SK-N-SH (cell line): ENCODE results near the gene COL4A6. TPM values are rescaled to one million over a fixed set of nuclear protein-coding genes. Genes with fewer than 3 reads are reported as not detected.

Experiments used
- CTCF ChIA-PET: fragments of 300-600, 350-600 bp; formaldehyde crosslinking; extraction: SDS; loops from one replicate; lab custom pipeline; 2021; lab: Yijun Ruan, JAX
- POLR2A ChIA-PET: fragments of 350-600 bp; sonication (Branson Sonifier 250); formaldehyde crosslinking; extraction: SDS; loops from one replicate; lab custom pipeline; 2020; ENCODE audit warnings: antibody characterized with exemption, inconsistent platforms; lab: Yijun Ruan, JAX
- DNase-seq: peaks from one replicate; pipeline ENCODE4 v3.0.0; 2012
- H2AFZ ChIP-seq: fragments of 200-600 bp; sonication (generic); 2 replicates; pipeline ENCODE4 v1.8.1; 2016; ENCODE audit warnings: antibody characterized with exemption, mild to moderate bottlenecking, low read depth
- H3F3A ChIP-seq: fragments of 200-600 bp; sonication (generic); replicated peaks from 2 replicates; pipeline ENCODE3; 2016; ENCODE audit warnings: antibody characterized with exemption, mild to moderate bottlenecking; ENCODE audit not compliant: insufficient read depth
- H3K27ac ChIP-seq, 2 experiments: fragments of 200-500 bp in 1 of 2; fragments of 200-600 bp in 1 of 2; sonication (Bioruptor generic) in 1 of 2; sonication (generic), shearing (Covaris generic) in 1 of 2; 2 replicates each; pipeline versions ENCODE4 v1.5.1 to v1.6.1; 2014 to 2016; ENCODE audit warnings: low read depth in 2 of 2, inconsistent platforms in 1 of 2, low read length in 1 of 2, mild to moderate bottlenecking in 1 of 2, mixed read lengths in 1 of 2
- H3K27me3 ChIP-seq: fragments of 200-600 bp; sonication (generic), shearing (Covaris generic); 2 replicates; pipeline ENCODE4 v1.6.1; 2016; ENCODE audit warnings: mixed run types; ENCODE audit not compliant: insufficient read depth
- H3K36me3 ChIP-seq, 2 experiments: fragments of 200-500 bp in 1 of 2; fragments of 200-600 bp in 1 of 2; sonication (Bioruptor generic) in 1 of 2; sonication (generic) in 1 of 2; replicated peaks in 1 of 2; 2 replicates each; pipeline versions ENCODE3 to v1.5.1; 2014 to 2016; ENCODE audit warnings: low read length in 1 of 2, mild to moderate bottlenecking in 1 of 2; ENCODE audit not compliant: insufficient read depth in 2 of 2, control insufficient read depth in 1 of 2
- H3K4me1 ChIP-seq, 2 experiments: fragments of 200-500 bp in 1 of 2; fragments of 200-600 bp in 1 of 2; sonication (Bioruptor generic) in 1 of 2; sonication (generic), shearing (Covaris generic) in 1 of 2; 2 replicates each; pipeline versions ENCODE4 v1.5.1 to v1.6.1; 2014 to 2016; ENCODE audit warnings: low read depth in 1 of 2, low read length in 1 of 2, mixed run types in 1 of 2; ENCODE audit not compliant: insufficient read depth in 2 of 2, control insufficient read depth in 1 of 2
- H3K4me2 ChIP-seq: fragments of 200-600 bp; sonication (generic), shearing (Covaris generic); 2 replicates; pipeline ENCODE4 v1.6.1; 2017; ENCODE audit warnings: mixed run types
- H3K4me3 ChIP-seq, 2 experiments: fragments of 200-500 bp in 1 of 2; fragments of 200-600 bp in 1 of 2; sonication (Bioruptor generic) in 1 of 2; sonication (generic), shearing (Covaris generic) in 1 of 2; 2 replicates each; pipeline versions ENCODE4 v1.5.1 to v1.8.1; 2014 to 2016; ENCODE audit warnings: low read depth in 2 of 2, inconsistent platforms in 1 of 2, low read length in 1 of 2, mild to moderate bottlenecking in 1 of 2, mixed read lengths in 1 of 2, moderate library complexity in 1 of 2
- H3K79me2 ChIP-seq: fragments of 200-600 bp; sonication (generic); 2 replicates; pipeline ENCODE4 v1.8.1; 2017; ENCODE audit warnings: mild to moderate bottlenecking; ENCODE audit not compliant: insufficient read depth
- H3K9ac ChIP-seq: fragments of 200-600 bp; sonication (generic); 2 replicates; pipeline ENCODE4 v1.6.1; 2017; ENCODE audit warnings: mixed run types
- H3K9me2 ChIP-seq: fragments of 200-600 bp; sonication (generic); 2 replicates; pipeline ENCODE4 v1.6.1; 2017; ENCODE audit warnings: mixed run types
- H3K9me3 ChIP-seq: fragments of 200-600 bp; sonication (generic); 2 replicates; pipeline ENCODE4 v1.6.1; 2017; ENCODE audit warnings: mixed run types, mild to moderate bottlenecking, moderate library complexity
- H4K20me1 ChIP-seq: fragments of 200-600 bp; sonication (generic); 2 replicates; pipeline ENCODE4 v1.6.1; 2017; ENCODE audit warnings: mild to moderate bottlenecking, mixed run types; ENCODE audit not compliant: insufficient read depth
- ELF1 ChIP-seq: IDR thresholded peaks from 2 replicates; pipeline ENCODE4 v1.4.0; 2012
- EP300 ChIP-seq, 2 experiments: IDR thresholded peaks; 2 replicates each; pipeline versions ENCODE4 v1.4.0 to v1.6.1; 2012; ENCODE audit warnings: borderline replicate concordance in 1 of 2, low read depth in 1 of 2, low read length in 1 of 2
- FOSL2 ChIP-seq: IDR thresholded peaks from 2 replicates; pipeline ENCODE4 v1.4.0; 2012; ENCODE audit warnings: low read depth, mild to moderate bottlenecking, moderate library complexity, borderline replicate concordance
- FOXJ3 ChIP-seq: sonication (generic); formaldehyde crosslinking; IDR thresholded peaks from 2 replicates; pipeline ENCODE4 v1.5.1; 2020; ENCODE audit warnings: mild to moderate bottlenecking, missing genetic modification reagents
- GABPA ChIP-seq: IDR thresholded peaks from 2 replicates; pipeline ENCODE4 v1.4.0; 2012; ENCODE audit warnings: low read depth, mild to moderate bottlenecking
- GATA2 ChIP-seq: sonication (generic); formaldehyde crosslinking; IDR thresholded peaks from 2 replicates; pipeline ENCODE4 v1.5.0; 2020; ENCODE audit warnings: mild to moderate bottlenecking, missing genetic modification reagents
- MXI1 ChIP-seq: IDR thresholded peaks from 2 replicates; pipeline ENCODE4 v1.6.1; 2012; ENCODE audit warnings: mild to moderate bottlenecking, low read depth, low read length, improper control_type of control experiment
- NRF1 ChIP-seq: IDR thresholded peaks from 2 replicates; pipeline ENCODE4 v1.6.1; 2012; ENCODE audit warnings: low read depth, mild to moderate bottlenecking, low read length
- POLR2AphosphoS5 ChIP-seq: IDR thresholded peaks from 2 replicates; pipeline ENCODE4 v1.6.1; 2012; ENCODE audit warnings: low read depth, low read length
- RCOR1 ChIP-seq: fragments of 150-350 bp; IDR thresholded peaks from 2 replicates; pipeline ENCODE4 v1.6.1; 2017; ENCODE audit warnings: antibody characterized with exemption, low read length
- RXRA ChIP-seq: IDR thresholded peaks from 2 replicates; pipeline ENCODE4 v1.4.0; 2012; ENCODE audit warnings: low read depth, mild to moderate bottlenecking, borderline replicate concordance
- SIN3A ChIP-seq: IDR thresholded peaks from 2 replicates; pipeline ENCODE4 v1.6.1; 2012; ENCODE audit warnings: low read depth, mild to moderate bottlenecking, low read length, moderate library complexity, borderline replicate concordance
- SMC3 ChIP-seq: IDR thresholded peaks from 2 replicates; pipeline ENCODE4 v1.6.1; 2012; ENCODE audit warnings: low read depth, low read length, improper control_type of control experiment
- TEAD4 ChIP-seq: IDR thresholded peaks from 2 replicates; pipeline ENCODE4 v1.4.0; 2012; ENCODE audit warnings: mild to moderate bottlenecking, borderline replicate concordance; ENCODE audit not compliant: insufficient read depth
- ZBTB33 ChIP-seq: IDR thresholded peaks from 2 replicates; pipeline ENCODE4 v1.4.0; 2012; ENCODE audit warnings: low read depth, borderline replicate concordance
- WGBS: methylation state at CpG from one replicate; pipeline ENCODE4 v1.1.6; 2017; ENCODE audit warnings: low lambda C conversion rate; 5-methylcytosine and 5-hydroxymethylcytosine counted together
- polyA plus RNA-seq, 3 experiments: library from polyadenylated mRNA; depleted of rRNA; stranded (reverse); fragments of >200 nt; gene quantifications; 2 replicates each; pipeline ENCODE4 v1.2.3, GENCODE V29; 2012
- TF ChIP-seq, protein P1 (sequence below): IDR thresholded peaks from 2 replicates; pipeline ENCODE4 v1.6.1; 2012; ENCODE audit warnings: mild to moderate bottlenecking, low read depth, low read length, moderate library complexity
- TF ChIP-seq, protein P2 (sequence below): fragments of 200-600 bp; sonication (generic); IDR thresholded peaks from 2 replicates; pipeline ENCODE4 v1.6.1; 2017; ENCODE audit warnings: antibody characterized with exemption, mild to moderate bottlenecking, moderate library complexity
- TF ChIP-seq, protein P3 (sequence below): IDR thresholded peaks from 2 replicates; pipeline ENCODE4; 2012

COL4A6 gene
- polyA plus RNA-seq, 1 of the 3 experiments (the other 2 are of a cell fraction) = not detected

DNA sequence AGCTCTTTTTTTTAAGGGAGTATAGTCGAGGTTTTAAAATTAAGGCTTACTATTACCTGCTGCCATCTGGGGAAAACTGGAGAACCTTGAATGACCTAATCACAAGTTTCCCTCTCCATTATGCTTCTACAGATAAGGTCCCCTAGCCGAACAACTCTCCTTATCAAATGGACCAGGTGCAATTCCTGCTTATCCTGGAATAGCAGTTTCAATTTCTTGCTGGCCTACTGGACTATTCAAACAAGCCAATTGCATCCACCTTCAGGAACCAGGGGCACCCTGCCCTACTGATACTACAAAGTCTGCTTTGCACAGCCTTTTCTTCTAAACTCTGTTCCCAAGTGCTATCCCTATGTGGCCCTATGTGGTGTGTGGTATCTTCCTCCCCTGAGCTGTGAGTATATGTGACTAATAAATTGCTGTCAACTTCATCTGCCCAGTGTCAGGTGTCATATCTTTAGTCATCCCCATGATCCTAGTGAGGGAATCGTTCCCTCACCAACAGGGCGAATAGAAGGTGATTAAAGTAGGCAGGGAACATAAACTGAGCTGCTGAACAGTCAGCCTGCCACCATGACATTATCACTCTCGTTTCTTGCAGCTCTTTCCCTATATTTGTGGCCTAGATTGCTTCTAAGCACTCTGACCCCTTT lies 218.1 kb downstream of the COL4A6 start (continued):
- no peak for TF ChIP-seq EP300 (IDR thresholded peaks at IDR 0.05; ENCODE audit: borderline replicate concordance in 1 of 2, low read depth in 1 of 2, low read length in 1 of 2)

- no peaks in the 10 kb centered on the region for H4K20me1 ChIP-seq
- H3K4me2 ChIP-seq = no peak overlapping the region
- H3K9ac ChIP-seq = no peak overlapping the region
- H3K9me2 ChIP-seq = no peaks in the 10 kb centered on the region
- POLR2A ChIA-PET = no interaction called here
- no peak overlapping the region for H3K4me3 ChIP-seq
- peaks cover 29% of the 10 kb centered on the region; the same call in 1 of the 2 replicates for H3K27me3 ChIP-seq
- no peaks in the 10 kb centered on the region for H3K36me3 ChIP-seq
- no peaks in the 10 kb centered on the region for H3K79me2 ChIP-seq
- H3K9me3 ChIP-seq = no peaks in the 10 kb centered on the region
- TF ChIP-seq TEAD4 (no peak), ELF1 (no peak), SMC3 (no peak), NRF1 (no peak), RCOR1 (no peak), SIN3A (no peak), ZBTB33 (no peak), GABPA (no peak), FOSL2 (no peak), RXRA (no peak), GATA2 (CRISPR knock-in tag) (no peak), MXI1 (no peak), POLR2AphosphoS5 (no peak), FOXJ3 (CRISPR knock-in tag) (no peak)
- TF ChIP-seq, protein P1, sequence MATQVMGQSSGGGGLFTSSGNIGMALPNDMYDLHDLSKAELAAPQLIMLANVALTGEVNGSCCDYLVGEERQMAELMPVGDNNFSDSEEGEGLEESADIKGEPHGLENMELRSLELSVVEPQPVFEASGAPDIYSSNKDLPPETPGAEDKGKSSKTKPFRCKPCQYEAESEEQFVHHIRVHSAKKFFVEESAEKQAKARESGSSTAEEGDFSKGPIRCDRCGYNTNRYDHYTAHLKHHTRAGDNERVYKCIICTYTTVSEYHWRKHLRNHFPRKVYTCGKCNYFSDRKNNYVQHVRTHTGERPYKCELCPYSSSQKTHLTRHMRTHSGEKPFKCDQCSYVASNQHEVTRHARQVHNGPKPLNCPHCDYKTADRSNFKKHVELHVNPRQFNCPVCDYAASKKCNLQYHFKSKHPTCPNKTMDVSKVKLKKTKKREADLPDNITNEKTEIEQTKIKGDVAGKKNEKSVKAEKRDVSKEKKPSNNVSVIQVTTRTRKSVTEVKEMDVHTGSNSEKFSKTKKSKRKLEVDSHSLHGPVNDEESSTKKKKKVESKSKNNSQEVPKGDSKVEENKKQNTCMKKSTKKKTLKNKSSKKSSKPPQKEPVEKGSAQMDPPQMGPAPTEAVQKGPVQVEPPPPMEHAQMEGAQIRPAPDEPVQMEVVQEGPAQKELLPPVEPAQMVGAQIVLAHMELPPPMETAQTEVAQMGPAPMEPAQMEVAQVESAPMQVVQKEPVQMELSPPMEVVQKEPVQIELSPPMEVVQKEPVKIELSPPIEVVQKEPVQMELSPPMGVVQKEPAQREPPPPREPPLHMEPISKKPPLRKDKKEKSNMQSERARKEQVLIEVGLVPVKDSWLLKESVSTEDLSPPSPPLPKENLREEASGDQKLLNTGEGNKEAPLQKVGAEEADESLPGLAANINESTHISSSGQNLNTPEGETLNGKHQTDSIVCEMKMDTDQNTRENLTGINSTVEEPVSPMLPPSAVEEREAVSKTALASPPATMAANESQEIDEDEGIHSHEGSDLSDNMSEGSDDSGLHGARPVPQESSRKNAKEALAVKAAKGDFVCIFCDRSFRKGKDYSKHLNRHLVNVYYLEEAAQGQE = no peak
- TF ChIP-seq, protein P2, sequence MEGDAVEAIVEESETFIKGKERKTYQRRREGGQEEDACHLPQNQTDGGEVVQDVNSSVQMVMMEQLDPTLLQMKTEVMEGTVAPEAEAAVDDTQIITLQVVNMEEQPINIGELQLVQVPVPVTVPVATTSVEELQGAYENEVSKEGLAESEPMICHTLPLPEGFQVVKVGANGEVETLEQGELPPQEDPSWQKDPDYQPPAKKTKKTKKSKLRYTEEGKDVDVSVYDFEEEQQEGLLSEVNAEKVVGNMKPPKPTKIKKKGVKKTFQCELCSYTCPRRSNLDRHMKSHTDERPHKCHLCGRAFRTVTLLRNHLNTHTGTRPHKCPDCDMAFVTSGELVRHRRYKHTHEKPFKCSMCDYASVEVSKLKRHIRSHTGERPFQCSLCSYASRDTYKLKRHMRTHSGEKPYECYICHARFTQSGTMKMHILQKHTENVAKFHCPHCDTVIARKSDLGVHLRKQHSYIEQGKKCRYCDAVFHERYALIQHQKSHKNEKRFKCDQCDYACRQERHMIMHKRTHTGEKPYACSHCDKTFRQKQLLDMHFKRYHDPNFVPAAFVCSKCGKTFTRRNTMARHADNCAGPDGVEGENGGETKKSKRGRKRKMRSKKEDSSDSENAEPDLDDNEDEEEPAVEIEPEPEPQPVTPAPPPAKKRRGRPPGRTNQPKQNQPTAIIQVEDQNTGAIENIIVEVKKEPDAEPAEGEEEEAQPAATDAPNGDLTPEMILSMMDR = no peak
- TF ChIP-seq, protein P3, sequence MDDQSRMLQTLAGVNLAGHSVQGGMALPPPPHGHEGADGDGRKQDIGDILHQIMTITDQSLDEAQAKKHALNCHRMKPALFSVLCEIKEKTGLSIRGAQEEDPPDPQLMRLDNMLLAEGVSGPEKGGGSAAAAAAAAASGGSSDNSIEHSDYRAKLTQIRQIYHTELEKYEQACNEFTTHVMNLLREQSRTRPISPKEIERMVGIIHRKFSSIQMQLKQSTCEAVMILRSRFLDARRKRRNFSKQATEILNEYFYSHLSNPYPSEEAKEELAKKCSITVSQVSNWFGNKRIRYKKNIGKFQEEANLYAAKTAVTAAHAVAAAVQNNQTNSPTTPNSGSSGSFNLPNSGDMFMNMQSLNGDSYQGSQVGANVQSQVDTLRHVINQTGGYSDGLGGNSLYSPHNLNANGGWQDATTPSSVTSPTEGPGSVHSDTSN = no peak
- TF ChIP-seq, all 33 proteins: peak for 0
- Histone ChIP-seq H2AFZ (no peak overlapping the region), H3K4me1 (no peaks in the 10 kb centered on the region), H3F3A (no peaks in the 10 kb centered on the region), H3K27ac (no peak overlapping the region)
- no peak for DNase-seq
- CTCF ChIA-PET = interaction anchor here (4.5 kb wide), 1 partner anchor 7 kb away, joined by 41 read pairs; no protein-coding TSS in a partner anchor
- WGBS = 13% methylated on average over 3 of the region's 3 CpGs
Observed at GRCh38 chrX:108217876-108218275, 220.3 kb downstream of the COL4A6 start.
